HepG2 (cell line): ENCODE results near the gene CRKL.

ENCODE experiments used
- ARNTL ChIP-seq: sonication (generic); formaldehyde crosslinking; IDR thresholded peaks from 2 replicates; pipeline ENCODE4 v1.4.0; 2020; ENCODE audit warnings: mild to moderate bottlenecking, missing genetic modification reagents
- MAZ ChIP-seq, 2 experiments: sonication (generic) in 1 of 2; formaldehyde crosslinking in 1 of 2; IDR thresholded peaks; 2 replicates each; pipeline versions ENCODE4 v1.5.0 to v1.6.1; 2012 to 2020; ENCODE audit warnings: low read depth in 2 of 2, mild to moderate bottlenecking in 2 of 2, borderline replicate concordance in 1 of 2, improper control_type of control experiment in 1 of 2, low read length in 1 of 2, missing genetic modification reagents in 1 of 2, moderate library complexity in 1 of 2
- MTA1 ChIP-seq: sonication (generic); formaldehyde crosslinking; IDR thresholded peaks from 2 replicates; pipeline ENCODE4 v1.4.0; 2020; ENCODE audit warnings: missing genetic modification reagents, mild to moderate bottlenecking, borderline replicate concordance
- ZNF225 ChIP-seq: sonication (generic); formaldehyde crosslinking; IDR thresholded peaks from 2 replicates; pipeline ENCODE4 v1.4.0; 2020; ENCODE audit warnings: mild to moderate bottlenecking, missing genetic modification reagents
- ZNF609 ChIP-seq: sonication (generic); formaldehyde crosslinking; IDR thresholded peaks from 2 replicates; pipeline ENCODE4 v1.4.0; 2020; ENCODE audit warnings: mild to moderate bottlenecking, missing genetic modification reagents, borderline replicate concordance
- ZNF670 ChIP-seq: sonication (generic); formaldehyde crosslinking; IDR thresholded peaks from 2 replicates; pipeline ENCODE4 v1.8.0; 2022; ENCODE audit warnings: mild to moderate bottlenecking, missing genetic modification reagents, borderline replicate concordance
- ZNF704 ChIP-seq: sonication (generic); formaldehyde crosslinking; IDR thresholded peaks from 2 replicates; pipeline ENCODE4 v1.8.1; 2023; ENCODE audit warnings: mild to moderate bottlenecking, inconsistent platforms, moderate library complexity, missing genetic modification reagents, borderline replicate concordance
- TF ChIP-seq, protein P1 (sequence below): sonication (generic); formaldehyde crosslinking; IDR thresholded peaks from 2 replicates; pipeline ENCODE4 v1.5.0; 2020; ENCODE audit warnings: missing genetic modification reagents
- TF ChIP-seq, protein P2 (sequence below): sonication (generic); formaldehyde crosslinking; IDR thresholded peaks from 2 replicates; pipeline ENCODE4 v1.4.0; 2020; ENCODE audit warnings: low read depth, mild to moderate bottlenecking, missing genetic modification reagents

DNA sequence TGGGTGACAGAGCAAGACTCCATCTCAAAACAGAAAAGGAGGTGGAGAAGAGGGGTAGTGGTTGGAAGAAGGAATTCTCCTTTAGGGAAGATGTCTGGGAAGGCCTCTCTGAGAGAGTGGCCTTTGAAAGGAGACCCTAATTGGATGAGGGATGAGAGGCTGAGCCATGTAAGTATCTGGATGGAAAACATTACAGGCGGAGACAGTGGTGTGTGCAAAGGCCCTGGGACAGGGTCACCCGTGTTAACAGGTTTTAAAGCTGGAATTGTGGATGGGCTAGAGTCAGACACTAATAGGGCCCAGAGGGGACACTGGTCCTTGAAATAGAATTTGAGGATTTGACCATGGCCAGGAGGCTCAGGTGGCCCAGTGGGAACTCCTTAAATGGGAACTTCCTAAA is 48.0 kb upstream of the CRKL start:
- TF ChIP-seq ZNF704 (CRISPR knock-in tag) (no peak), ZNF670 (CRISPR knock-in tag) (no peak), ZNF609 (CRISPR knock-in tag) (no peak), MAZ (IDR thresholded peaks at IDR 0.05; ENCODE audit: borderline replicate concordance, low read depth, low read length) (no peak), MAZ (CRISPR knock-in tag; IDR thresholded peaks at IDR 0.05; ENCODE audit: low read depth) (no peak), ARNTL (CRISPR knock-in tag) (no peak), ZNF225 (CRISPR knock-in tag) (no peak), MTA1 (CRISPR knock-in tag) (no peak)
- TF ChIP-seq, protein P1, sequence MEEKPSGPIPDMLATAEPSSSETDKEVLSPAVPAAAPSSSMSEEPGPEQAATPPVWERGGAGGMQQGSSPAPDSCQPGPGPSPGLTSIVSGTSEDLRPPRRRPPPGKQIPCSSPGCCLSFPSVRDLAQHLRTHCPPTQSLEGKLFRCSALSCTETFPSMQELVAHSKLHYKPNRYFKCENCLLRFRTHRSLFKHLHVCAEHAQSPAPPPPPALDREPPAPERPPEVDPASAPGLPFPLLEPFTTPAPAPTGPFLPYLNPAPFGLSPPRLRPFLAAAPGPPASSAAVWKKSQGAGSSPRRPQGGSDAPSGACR: no peak
- TF ChIP-seq, protein P2, sequence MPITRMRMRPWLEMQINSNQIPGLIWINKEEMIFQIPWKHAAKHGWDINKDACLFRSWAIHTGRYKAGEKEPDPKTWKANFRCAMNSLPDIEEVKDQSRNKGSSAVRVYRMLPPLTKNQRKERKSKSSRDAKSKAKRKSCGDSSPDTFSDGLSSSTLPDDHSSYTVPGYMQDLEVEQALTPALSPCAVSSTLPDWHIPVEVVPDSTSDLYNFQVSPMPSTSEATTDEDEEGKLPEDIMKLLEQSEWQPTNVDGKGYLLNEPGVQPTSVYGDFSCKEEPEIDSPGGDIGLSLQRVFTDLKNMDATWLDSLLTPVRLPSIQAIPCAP: no peak
